ENCODE measurements around the gene GRIA4. TPM values are rescaled to one million over a fixed set of nuclear protein-coding genes. Genes with fewer than 3 reads are reported as not detected.

GRIA4 gene
- total and polyA plus RNA-seq, 2 donors (not counting 1 experiment from before 2014, with no cell fraction given) = 0.15 to 0.50 TPM

DNA sequence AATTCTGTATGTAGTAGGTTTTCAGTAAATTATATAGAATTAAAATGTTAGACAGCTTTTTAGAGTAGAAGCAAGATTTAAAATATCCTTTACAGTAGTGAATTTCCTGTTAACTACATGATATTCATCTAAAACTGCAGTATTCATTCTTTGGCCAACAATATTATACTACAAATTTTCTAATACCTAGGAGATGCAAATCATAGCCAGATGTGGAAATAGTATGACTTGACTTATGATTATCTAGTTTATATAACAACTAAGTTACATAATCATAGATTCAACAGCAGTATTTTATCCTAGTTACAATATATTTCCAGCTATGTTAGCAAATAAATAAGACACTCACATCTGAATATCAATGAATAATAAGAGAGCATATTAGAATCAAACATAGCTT, 249.0 kb downstream of the GRIA4 start:
- Histone ChIP-seq H4K20me1 (ENCODE audit: control insufficient read depth, extremely low read depth, insufficient read depth, low read length) (no peaks in the 10 kb centered on the region), H2AFZ (ENCODE audit: low read length) (no peak overlapping the region), H3K4me2 (ENCODE audit: extremely low read depth, insufficient read depth, low read length) (no peak overlapping the region), H3K79me2 (ENCODE audit: control insufficient read depth, insufficient read depth, low read length) (no peaks in the 10 kb centered on the region), H3K36me3 (ENCODE audit: control insufficient read depth, insufficient read depth, low read length) (no peaks in the 10 kb centered on the region), H3K4me1 (ENCODE audit: control insufficient read depth, extremely low read depth, insufficient read depth, low read length) (no peaks in the 10 kb centered on the region), H3K27me3 (ENCODE audit: control insufficient read depth, insufficient read depth, low read length) (no peaks in the 10 kb centered on the region), H3K27ac (ENCODE audit: insufficient read depth, low read length) (no peak overlapping the region), H3K9me3 (ENCODE audit: control insufficient read depth, insufficient read depth, low read depth, low read length) (no peaks in the 10 kb centered on the region), H3K9ac (ENCODE audit: insufficient read depth, low read length) (no peak overlapping the region), H3K4me3 (replicated peaks in 1 of 4; ENCODE audit: control extremely low read depth in 1 of 4, insufficient read depth in 1 of 4, low read depth in 3 of 4, low read length in 4 of 4) (no peak overlapping the region)
- TF ChIP-seq, protein P1, sequence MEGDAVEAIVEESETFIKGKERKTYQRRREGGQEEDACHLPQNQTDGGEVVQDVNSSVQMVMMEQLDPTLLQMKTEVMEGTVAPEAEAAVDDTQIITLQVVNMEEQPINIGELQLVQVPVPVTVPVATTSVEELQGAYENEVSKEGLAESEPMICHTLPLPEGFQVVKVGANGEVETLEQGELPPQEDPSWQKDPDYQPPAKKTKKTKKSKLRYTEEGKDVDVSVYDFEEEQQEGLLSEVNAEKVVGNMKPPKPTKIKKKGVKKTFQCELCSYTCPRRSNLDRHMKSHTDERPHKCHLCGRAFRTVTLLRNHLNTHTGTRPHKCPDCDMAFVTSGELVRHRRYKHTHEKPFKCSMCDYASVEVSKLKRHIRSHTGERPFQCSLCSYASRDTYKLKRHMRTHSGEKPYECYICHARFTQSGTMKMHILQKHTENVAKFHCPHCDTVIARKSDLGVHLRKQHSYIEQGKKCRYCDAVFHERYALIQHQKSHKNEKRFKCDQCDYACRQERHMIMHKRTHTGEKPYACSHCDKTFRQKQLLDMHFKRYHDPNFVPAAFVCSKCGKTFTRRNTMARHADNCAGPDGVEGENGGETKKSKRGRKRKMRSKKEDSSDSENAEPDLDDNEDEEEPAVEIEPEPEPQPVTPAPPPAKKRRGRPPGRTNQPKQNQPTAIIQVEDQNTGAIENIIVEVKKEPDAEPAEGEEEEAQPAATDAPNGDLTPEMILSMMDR (conservative IDR thresholded peaks at IDR 0.05 in 1 of 2, IDR thresholded peaks at IDR 0.05 in 1 of 2; ENCODE audit: low read depth in 1 of 2, low read length in 2 of 2) = no peak
- TF ChIP-seq EZH2 (IDR thresholded peaks at IDR 0.05; ENCODE audit: low read length, missing control alignments) = no peak
- DNase-seq (ENCODE audit: low read depth in 2 of 2) = no peak

DNA sequence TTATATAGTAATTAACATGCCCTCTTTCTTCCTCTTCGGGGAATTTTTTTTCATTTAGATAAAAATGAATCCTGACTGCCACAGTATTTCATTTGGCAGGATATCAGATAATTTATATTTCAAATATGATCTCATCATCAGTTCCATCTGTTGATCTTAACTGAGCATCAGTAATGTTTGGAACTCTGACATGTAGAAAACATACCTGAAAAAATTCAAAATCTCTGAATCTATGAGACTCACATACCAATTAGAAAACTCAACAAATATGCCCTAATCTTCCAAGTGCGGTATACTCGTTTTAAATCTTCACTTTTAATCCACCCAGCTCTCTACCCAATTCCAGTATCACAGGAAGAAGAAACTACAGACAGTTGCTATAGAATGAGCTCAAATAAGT, 250.2 kb downstream of the GRIA4 start:
- no peak overlapping the region for H3K4me3 ChIP-seq (replicated peaks in 1 of 4; ENCODE audit: control extremely low read depth in 1 of 4, insufficient read depth in 1 of 4, low read depth in 3 of 4, low read length in 4 of 4)
- no peak for DNase-seq (ENCODE audit: low read depth in 2 of 2)
- TF ChIP-seq, protein P1 (conservative IDR thresholded peaks at IDR 0.05 in 1 of 2, IDR thresholded peaks at IDR 0.05 in 1 of 2; ENCODE audit: low read depth in 1 of 2, low read length in 2 of 2) = no peak
- H2AFZ ChIP-seq (ENCODE audit: low read length) = no peak overlapping the region
- no peak overlapping the region for H3K9ac ChIP-seq (ENCODE audit: insufficient read depth, low read length)
- no peak overlapping the region for H3K27ac ChIP-seq (ENCODE audit: insufficient read depth, low read length)
- no peaks in the 10 kb centered on the region for H3K27me3 ChIP-seq (ENCODE audit: control insufficient read depth, insufficient read depth, low read length)
- no peak overlapping the region for H3K4me2 ChIP-seq (ENCODE audit: extremely low read depth, insufficient read depth, low read length)
- no peaks in the 10 kb centered on the region for H3K36me3 ChIP-seq (ENCODE audit: control insufficient read depth, insufficient read depth, low read length)
- no peaks in the 10 kb centered on the region for H3K79me2 ChIP-seq (ENCODE audit: control insufficient read depth, insufficient read depth, low read length)
- no peaks in the 10 kb centered on the region for H3K4me1 ChIP-seq (ENCODE audit: control insufficient read depth, extremely low read depth, insufficient read depth, low read length)
- H3K9me3 ChIP-seq (ENCODE audit: control insufficient read depth, insufficient read depth, low read depth, low read length) = no peaks in the 10 kb centered on the region
- H4K20me1 ChIP-seq (ENCODE audit: control insufficient read depth, extremely low read depth, insufficient read depth, low read length) = no peaks in the 10 kb centered on the region

GRCh38 chr11:105861225-105861624, 251.4 kb downstream of the GRIA4 start:
- no peak overlapping the region for H3K4me2 ChIP-seq (ENCODE audit: extremely low read depth, insufficient read depth, low read length)
- H3K4me3 ChIP-seq (replicated peaks in 1 of 4; ENCODE audit: control extremely low read depth in 1 of 4, insufficient read depth in 1 of 4, low read depth in 3 of 4, low read length in 4 of 4) = no peak overlapping the region
- no peaks in the 10 kb centered on the region for H3K79me2 ChIP-seq (ENCODE audit: control insufficient read depth, insufficient read depth, low read length)
- H3K27me3 ChIP-seq (ENCODE audit: control insufficient read depth, insufficient read depth, low read length) = no peaks in the 10 kb centered on the region
- H3K9me3 ChIP-seq (ENCODE audit: control insufficient read depth, insufficient read depth, low read depth, low read length) = no peaks in the 10 kb centered on the region
- DNase-seq (ENCODE audit: low read depth in 2 of 2) = peak in 1 of 2 donors; percentile 27
- H3K27ac ChIP-seq (ENCODE audit: insufficient read depth, low read length) = no peak overlapping the region
- no peak overlapping the region for H2AFZ ChIP-seq (ENCODE audit: low read length)
- H3K4me1 ChIP-seq (ENCODE audit: control insufficient read depth, extremely low read depth, insufficient read depth, low read length) = no peaks in the 10 kb centered on the region
- no peaks in the 10 kb centered on the region for H4K20me1 ChIP-seq (ENCODE audit: control insufficient read depth, extremely low read depth, insufficient read depth, low read length)
- no peaks in the 10 kb centered on the region for H3K36me3 ChIP-seq (ENCODE audit: control insufficient read depth, insufficient read depth, low read length)
- H3K9ac ChIP-seq (ENCODE audit: insufficient read depth, low read length) = no peak overlapping the region
- TF ChIP-seq EZH2 (IDR thresholded peaks at IDR 0.05; ENCODE audit: low read length, missing control alignments) = no peak
- TF ChIP-seq, protein P1 (conservative IDR thresholded peaks at IDR 0.05 in 1 of 2, IDR thresholded peaks at IDR 0.05 in 1 of 2; ENCODE audit: low read depth in 1 of 2, low read length in 2 of 2) = peak in 1 of 2 donors; percentile 46

Measured in fibroblast of lung (primary cell).